NCI-H510A (cell line): ENCODE results near the gene CAPZA3.
"Not testable (repeated sequence)": the region's sequence is repeated elsewhere in the genome, so short reads cannot be mapped to it uniquely, and the experiment has no call there.

ENCODE experiments used
- DNase-seq: peaks from one replicate; lab custom pipeline; 2025; lab: John Stamatoyannopoulos, UW

Gene CAPZA3

GRCh38 chr12:18753481-18754123, 15.7 kb downstream of the CAPZA3 start:
- DNase-seq: no peak

GRCh38 chr12:18754124-18754707, 16.3 kb downstream of the CAPZA3 start:
- DNase-seq: no peak

- no peak for DNase-seq
Measured at GRCh38 chr12:18755341-18755740, 17.4 kb downstream of the CAPZA3 start.

- not testable (repeated sequence) for DNase-seq
Measured at GRCh38 chr12:18766479-18766878, 28.6 kb downstream of the CAPZA3 start.

- DNase-seq: no peak
Measured at GRCh38 chr12:18782827-18783226, 44.9 kb downstream of the CAPZA3 start.

- not testable (repeated sequence) for DNase-seq
Measured at GRCh38 chr12:18785465-18785864, 47.5 kb downstream of the CAPZA3 start.
